Stimulated activated CD8-positive, alpha-beta memory T cell treated with anti-CD3 and anti-CD28 coated beads, Interleukin-2, amount 100 ng/mL, for 48 hours (primary cell): ENCODE measurements around the gene LAMC3.

Experiments used
- DNase-seq, 2 donors: peaks; one replicate each; pipeline ENCODE4 v3.0.0-alpha.2; 2020; ENCODE audit warnings: low read depth in 2 of 2

LAMC3 gene

GRCh38 chr9:131011274-131012022 is 2.5 kb downstream of the LAMC3 start:
- DNase-seq = no peak

GRCh38 chr9:131012023-131012334 is 3.0 kb downstream of the LAMC3 start:
- no peak for DNase-seq

- no peak for DNase-seq
These were observed 3.5 kb downstream of the LAMC3 start for GRCh38 chr9:131012396-131012917.

- DNase-seq = no peak
These were observed 4.2 kb downstream of the LAMC3 start for GRCh38 chr9:131013015-131013755.

- no peak for DNase-seq
These were observed 5.0 kb downstream of the LAMC3 start for GRCh38 chr9:131013771-131014676.

- DNase-seq = no peak
These were observed 6.1 kb downstream of the LAMC3 start for GRCh38 chr9:131015112-131015511.

GRCh38 chr9:131015876-131016397 is 7.0 kb downstream of the LAMC3 start:
- no peak for DNase-seq

- no peak for DNase-seq
These were observed 8.1 kb downstream of the LAMC3 start for GRCh38 chr9:131017067-131017466.

- no peak for DNase-seq
These were observed 9.6 kb downstream of the LAMC3 start for GRCh38 chr9:131018621-131019020.

GRCh38 chr9:131019388-131020239 is 10.6 kb downstream of the LAMC3 start:
- DNase-seq = no peak

GRCh38 chr9:131020388-131020787 is 11.4 kb downstream of the LAMC3 start:
- no peak for DNase-seq

- no peak for DNase-seq
These were observed 11.9 kb downstream of the LAMC3 start for GRCh38 chr9:131020862-131021261.

GRCh38 chr9:131021785-131022184 is 12.8 kb downstream of the LAMC3 start:
- no peak for DNase-seq

GRCh38 chr9:131024978-131025868 is 16.2 kb downstream of the LAMC3 start:
- no peak for DNase-seq

GRCh38 chr9:131025953-131026858 is 17.2 kb downstream of the LAMC3 start:
- no peak for DNase-seq

GRCh38 chr9:131027048-131027871 is 18.3 kb downstream of the LAMC3 start:
- DNase-seq = no peak

GRCh38 chr9:131027872-131028179 is 18.9 kb downstream of the LAMC3 start:
- DNase-seq = no peak

- no peak for DNase-seq
These were observed 19.4 kb downstream of the LAMC3 start for GRCh38 chr9:131028221-131028884.
